HL-60/S4 treated with phorbol 12-myristate 13-acetate at 8.2 ng/mL for 4 days and 3 days (cell line): ENCODE results near the gene SERPINA12.
"Not testable (repeated sequence)": the region's sequence is repeated elsewhere in the genome, so short reads cannot be mapped to it uniquely, and the experiment has no call there.

Experiments used
- in situ Hi-C: fragments of 300-500 bp; cut with MboI; formaldehyde crosslinking; loops from 2 replicates; pipeline ENCODE4 v1.15.0; 2022; ENCODE audit warnings: low sequenced_read_pairs

The SERPINA12 gene

DNA sequence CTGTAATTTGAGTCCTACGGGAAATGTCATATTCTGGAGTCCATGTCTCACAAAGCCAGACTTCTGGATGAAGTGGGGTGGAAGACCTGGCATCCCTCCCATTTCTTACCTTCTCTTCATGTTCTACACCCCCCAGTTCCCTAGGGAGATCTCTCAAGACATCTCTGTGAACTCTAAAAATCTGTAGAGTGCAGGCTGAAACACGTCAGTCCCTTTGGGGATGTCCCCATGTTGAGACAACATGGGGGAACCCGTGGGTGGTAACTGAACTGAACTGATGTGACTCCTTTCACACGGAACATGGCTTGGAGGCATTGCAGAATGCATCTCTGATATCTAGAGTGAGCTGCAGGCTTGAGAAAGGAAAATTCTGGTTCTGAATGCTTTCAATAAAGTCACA is 15.2 kb downstream of the SERPINA12 start:
- in situ Hi-C loops = no loop called here

- in situ Hi-C loops = no loop called here
These were observed 17.8 kb downstream of the SERPINA12 start for GRCh38 chr14:94491511-94491910.

DNA sequence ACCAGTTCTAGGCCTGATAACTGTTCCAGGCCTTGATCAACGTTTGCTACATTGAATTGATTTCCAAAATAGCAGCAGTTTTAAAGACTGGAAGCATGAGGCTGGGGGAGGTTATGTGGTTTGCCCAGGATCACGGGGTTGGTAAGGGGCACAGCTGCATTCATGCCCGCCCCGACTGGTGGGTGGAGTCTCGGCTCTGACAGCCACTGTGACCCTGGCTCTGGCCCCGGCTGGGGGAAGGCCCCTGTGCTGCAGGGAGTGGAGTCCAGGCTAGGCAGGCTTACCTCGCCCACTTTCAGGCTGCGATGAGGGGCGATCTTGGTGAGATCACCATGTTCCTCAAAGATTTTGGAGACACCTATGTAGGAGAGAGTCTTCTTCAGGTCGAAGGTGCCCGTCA is 19.9 kb downstream of the SERPINA12 start:
- in situ Hi-C loops = no loop called here

DNA sequence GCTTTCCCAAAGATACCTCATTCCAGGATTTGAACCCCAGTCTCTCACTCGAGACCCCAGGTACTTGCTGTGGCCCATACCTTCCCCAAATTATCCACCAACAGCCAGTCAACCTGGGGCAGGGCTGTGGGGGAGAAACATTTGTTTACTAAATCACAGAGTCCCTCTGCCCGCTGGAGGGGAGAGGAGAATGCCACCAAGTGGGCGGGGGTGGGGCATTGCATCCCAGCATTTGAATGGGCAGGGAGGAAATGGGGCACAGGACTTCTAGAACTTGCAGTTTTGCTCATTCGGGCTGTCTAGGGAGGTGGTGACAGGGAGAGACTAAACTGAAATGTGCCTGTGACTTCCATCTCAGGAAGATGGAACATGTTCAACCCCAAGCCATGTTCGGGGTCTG is 22.4 kb downstream of the SERPINA12 start:
- in situ Hi-C loops = no loop called here

- in situ Hi-C loops = no loop called here
These were observed 23.1 kb downstream of the SERPINA12 start for GRCh38 chr14:94485944-94486841.

GRCh38 chr14:94484481-94484880 is 24.8 kb downstream of the SERPINA12 start:
- in situ Hi-C loops = no loop called here

GRCh38 chr14:94483729-94484275 is 25.5 kb downstream of the SERPINA12 start:
- in situ Hi-C loops = no loop called here

GRCh38 chr14:94483071-94483451 is 26.2 kb downstream of the SERPINA12 start:
- in situ Hi-C loops = no loop called here

DNA sequence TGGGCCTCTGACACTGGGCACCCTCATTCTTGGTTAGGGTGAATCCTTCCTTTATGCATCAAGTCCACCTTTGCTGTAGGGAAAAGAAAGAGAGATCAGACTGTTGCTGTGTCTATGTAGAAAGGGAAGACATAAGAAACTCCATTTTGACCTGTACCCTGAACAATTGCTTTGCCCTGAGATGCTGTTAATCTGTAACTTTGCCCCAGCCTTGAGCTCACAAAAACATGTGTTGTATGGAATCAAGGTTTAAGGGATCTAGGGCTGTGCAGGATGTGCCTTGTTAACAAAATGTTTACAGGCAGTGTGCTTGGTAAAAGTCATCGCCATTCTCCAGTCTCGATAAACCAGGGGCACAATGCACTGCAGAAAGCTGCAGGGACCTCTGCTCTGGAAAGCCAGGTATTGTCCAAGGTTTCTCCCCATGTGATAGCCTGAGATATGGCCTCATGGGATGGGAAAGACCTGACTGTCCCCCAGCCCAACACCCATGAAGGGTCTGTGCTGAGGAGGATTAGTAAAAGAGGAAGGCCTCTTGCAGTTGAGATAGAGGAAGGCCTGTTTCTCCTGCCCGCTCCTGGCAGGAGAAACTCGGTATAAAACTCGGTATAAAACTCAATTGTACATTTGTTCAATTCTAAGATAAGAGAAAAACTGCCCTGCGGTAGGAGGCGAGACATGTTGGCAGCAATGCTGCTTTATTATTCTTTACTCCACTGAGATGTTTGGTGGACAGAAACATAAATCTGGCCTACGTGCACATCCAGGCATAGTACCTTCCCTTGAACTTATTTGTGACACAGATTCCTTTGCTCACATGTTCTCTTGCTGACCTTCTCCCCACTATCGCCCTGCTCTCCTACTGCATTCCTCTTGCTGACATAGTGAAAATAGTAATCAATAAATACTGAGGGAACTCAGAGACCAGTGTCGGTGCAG is 26.9 kb downstream of the SERPINA12 start:
- in situ Hi-C loops = not testable (repeated sequence)

- in situ Hi-C loops = no loop called here
These were observed 27.7 kb downstream of the SERPINA12 start for GRCh38 chr14:94481468-94482131.

GRCh38 chr14:94480809-94481208 is 28.5 kb downstream of the SERPINA12 start:
- in situ Hi-C loops = no loop called here

DNA sequence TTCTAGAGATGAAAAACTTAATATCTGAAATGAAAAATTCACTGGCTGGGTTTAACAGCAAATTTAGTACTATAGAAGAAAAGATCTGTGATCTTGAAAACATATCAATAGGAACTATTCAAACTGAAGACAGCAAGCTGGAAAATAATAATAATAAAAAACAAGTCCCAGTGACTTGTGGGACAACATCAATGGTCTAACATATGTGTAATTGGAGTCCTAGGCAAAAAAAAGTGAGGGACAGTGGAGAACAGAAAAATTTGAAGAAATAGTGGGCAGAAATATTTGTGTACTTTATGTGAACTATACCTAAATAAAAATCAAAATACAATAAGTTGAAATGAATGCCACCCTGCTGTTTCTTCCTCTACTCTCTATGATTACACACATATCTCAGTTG is 30.8 kb downstream of the SERPINA12 start:
- in situ Hi-C loops = no loop called here

DNA sequence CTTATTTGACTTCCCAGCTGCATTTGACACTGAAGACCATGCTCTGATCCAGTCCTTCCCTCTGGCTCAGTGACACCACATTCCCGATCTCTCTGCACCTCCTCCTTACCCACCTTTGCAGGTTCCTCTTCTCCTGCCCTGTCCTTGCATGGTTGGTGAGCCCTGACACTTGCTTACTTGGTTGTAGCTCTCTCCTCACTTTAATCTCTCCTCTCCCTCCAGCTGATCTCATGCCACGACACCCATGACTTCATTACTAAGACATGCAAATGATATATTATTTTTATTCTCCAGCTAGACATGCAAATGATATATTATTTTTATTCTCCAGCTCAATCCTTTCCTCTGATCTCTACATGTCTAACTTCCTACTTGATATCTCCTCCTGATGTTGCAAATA is 33.2 kb downstream of the SERPINA12 start, which contains the start of gene SERPINA9:
Gene SERPINA9, minus strand, starts transcription at position 175 of the 400 bp plus-strand sequence. CDS start 6,357 bp downstream, outside the sequence.
- in situ Hi-C loops = no loop called here

DNA sequence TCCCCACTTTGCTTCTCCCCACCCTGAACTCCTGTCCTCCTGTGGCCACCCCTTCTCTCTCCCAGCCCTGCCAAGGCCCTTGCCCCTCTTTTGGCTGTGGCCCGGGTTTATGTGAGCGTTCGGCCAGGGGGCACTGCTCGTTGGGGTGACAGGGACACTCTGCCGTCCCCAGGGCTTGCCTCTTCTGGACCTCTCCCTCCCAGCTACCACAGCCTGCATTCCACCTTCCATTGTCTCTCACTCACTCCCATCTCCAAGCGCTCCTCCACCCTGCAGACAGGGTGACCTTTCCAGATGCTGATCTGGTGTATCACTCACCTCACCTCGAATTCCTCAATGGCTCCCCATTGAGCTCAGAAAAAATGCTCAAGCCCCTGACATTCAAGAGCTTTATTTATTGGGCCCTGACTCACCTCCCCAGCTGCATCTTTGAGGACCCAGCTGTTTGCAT is 34.7 kb downstream of the SERPINA12 start:
- in situ Hi-C loops = no loop called here

GRCh38 chr14:94473666-94474410 is 35.4 kb downstream of the SERPINA12 start:
- in situ Hi-C loops = no loop called here

DNA sequence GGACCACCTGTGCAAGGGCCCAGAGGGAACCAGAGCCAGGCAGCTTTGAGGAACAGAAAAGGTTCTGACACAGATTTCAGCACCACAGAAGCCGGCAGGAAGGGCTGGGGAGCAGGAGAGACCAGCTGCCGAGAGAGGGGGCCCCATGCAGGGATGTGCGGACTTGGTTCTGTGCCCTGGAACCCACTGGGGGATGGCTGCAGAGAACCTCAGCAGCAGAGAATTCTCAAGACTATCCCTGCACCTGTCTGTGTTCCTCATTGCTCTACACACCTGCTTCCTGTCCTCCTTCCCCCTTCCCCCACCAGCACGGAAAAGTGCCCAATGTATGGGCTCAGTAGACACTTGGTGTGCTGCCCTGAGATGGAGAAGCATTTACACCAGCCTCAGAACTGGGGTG is 36.4 kb downstream of the SERPINA12 start:
- in situ Hi-C loops = no loop called here

DNA sequence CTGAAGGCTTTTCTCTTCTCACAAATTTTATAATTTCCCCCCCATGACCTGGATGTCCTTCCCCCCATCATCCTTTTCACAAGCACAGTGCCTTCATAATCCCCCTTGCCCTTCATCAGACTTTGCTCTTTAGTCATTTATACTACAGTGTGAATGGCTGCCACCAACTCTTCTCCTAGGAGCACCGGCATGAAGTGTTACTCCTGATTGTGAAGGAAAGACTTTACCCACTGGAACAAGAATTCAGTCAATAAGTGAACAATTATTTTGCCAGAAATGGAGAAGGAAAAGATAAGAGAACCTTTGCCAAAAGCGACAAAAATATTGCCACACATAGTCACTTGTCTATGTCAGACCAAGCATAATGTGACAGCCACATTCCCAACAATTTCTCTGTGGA is 38.2 kb downstream of the SERPINA12 start:
- in situ Hi-C loops = no loop called here

DNA sequence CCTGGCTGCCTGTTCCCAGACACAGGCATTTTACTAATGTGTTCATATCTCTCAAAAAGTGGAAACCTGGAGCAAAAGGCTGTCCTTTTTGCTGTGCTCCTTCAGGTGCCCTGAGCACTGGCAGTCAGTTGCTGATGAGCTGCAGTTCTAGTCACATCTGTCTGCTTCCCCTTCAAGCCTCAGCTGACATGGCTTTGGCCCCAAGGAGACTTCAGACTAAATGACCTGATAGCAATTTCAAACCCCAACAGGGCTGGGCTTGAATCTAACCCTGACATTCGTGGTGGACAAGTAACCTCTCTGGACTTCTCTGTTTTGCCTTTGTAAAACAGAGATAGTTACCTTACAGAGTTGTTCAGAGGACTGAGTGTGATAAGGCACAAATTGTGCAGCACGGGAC is 39.0 kb downstream of the SERPINA12 start:
- in situ Hi-C loops = no loop called here

DNA sequence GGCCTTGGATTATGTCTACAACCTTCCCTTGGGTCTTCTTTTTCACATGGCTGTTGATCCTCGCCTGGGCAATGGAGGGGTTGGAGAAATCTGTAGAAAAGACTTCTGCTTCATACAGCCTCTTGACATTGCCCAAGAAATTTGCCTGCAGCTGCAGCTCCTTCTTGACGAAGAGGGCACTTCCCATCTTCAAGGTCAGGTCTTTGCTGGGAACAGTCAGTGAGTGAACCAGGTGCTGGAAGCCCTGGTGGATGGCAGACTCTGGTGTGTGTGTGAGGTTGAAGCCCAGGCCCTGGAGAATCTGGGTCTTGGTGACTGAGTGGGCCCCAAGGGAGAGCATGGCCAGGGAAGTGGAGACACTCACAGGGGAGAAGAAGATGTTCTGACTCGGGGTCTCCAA is 40.0 kb downstream of the SERPINA12 start:
- in situ Hi-C loops = no loop called here
